ENCODE data around the gene DLG2. TPM values are rescaled to one million over a fixed set of nuclear protein-coding genes. Genes with fewer than 3 reads are reported as not detected.
"Not testable (repeated sequence)": the region's sequence is repeated elsewhere in the genome, so short reads cannot be mapped to it uniquely, and the experiment has no call there.

The DLG2 gene
- polyA plus RNA-seq, 2 donors: 2.6 to 6.7 TPM

DNA sequence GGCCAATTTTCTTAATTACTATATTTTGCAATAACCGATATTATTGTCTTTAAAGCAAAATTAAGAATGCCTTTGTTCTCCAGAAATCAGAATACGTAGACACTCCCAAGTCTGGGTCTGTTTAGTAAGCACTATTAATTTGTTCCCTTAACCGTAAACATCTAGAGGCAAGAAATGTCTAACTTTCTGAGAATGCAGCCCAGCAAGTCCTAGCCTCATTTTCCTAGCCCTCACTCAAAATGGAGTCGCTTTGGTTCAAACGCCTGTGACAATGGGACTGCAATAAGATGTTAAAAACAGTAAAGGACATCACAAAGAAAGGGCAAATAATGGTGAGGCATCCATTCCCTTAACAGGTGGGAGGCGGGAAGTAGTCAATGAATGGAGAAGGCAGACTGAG, 280.7 kb downstream of the DLG2 start:
- H3K4me1 ChIP-seq (ENCODE audit: control insufficient read depth in 2 of 2, insufficient read depth in 2 of 2, low read length in 1 of 2): no peaks in the 10 kb centered on the region
- WGBS, 2 donors: 93 to 94% methylated on average over 6 of the region's 6 CpGs
- H3K36me3 ChIP-seq (ENCODE audit: control insufficient read depth in 2 of 2, insufficient read depth in 2 of 2, low read length in 1 of 2): no peaks in the 10 kb centered on the region
- no peak overlapping the region for H3K4me3 ChIP-seq (ENCODE audit: low read depth in 1 of 2, low read length in 2 of 2)
- H3K27ac ChIP-seq (ENCODE audit: low read depth in 2 of 2, low read length in 1 of 2): no peak overlapping the region
- no peaks in the 10 kb centered on the region for H3K27me3 ChIP-seq (ENCODE audit: control insufficient read depth in 1 of 2, insufficient read depth in 2 of 2, low read length in 2 of 2)
- H3K9me3 ChIP-seq (ENCODE audit: control insufficient read depth in 2 of 2, insufficient read depth in 1 of 2, low read depth in 1 of 2, low read length in 1 of 2): no peaks in the 10 kb centered on the region

DNA sequence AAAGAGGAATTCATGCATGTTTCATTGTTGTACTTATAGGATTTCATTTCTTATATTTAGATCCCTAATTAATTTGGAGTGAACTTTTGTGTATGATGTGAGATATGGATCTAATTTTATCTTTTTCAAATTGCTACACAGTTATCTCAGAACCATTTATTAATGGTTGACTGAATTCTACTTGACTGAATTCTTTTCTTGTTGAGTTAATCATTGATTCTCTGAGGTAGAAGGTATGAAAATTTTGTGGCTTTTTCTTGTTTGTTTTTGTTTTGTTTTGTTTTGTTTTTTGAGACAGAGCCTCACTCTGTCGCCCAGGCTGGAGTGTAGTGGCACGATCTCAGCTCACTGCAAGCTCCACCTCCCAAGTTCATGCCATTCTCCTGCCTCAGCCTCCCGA, 286.3 kb downstream of the DLG2 start:
- H3K4me3 ChIP-seq (ENCODE audit: low read depth in 1 of 2, low read length in 2 of 2); H3K27ac ChIP-seq (ENCODE audit: low read depth in 2 of 2, low read length in 1 of 2); H3K9me3 ChIP-seq (ENCODE audit: control insufficient read depth in 2 of 2, insufficient read depth in 1 of 2, low read depth in 1 of 2, low read length in 1 of 2); H3K4me1 ChIP-seq (ENCODE audit: control insufficient read depth in 2 of 2, insufficient read depth in 2 of 2, low read length in 1 of 2); H3K27me3 ChIP-seq (ENCODE audit: control insufficient read depth in 1 of 2, insufficient read depth in 2 of 2, low read length in 2 of 2); H3K36me3 ChIP-seq (ENCODE audit: control insufficient read depth in 2 of 2, insufficient read depth in 2 of 2, low read length in 1 of 2): not testable (repeated sequence)
- 78 to 89% methylated on average over 3 of the region's 3 CpGs for WGBS, 2 donors

DNA sequence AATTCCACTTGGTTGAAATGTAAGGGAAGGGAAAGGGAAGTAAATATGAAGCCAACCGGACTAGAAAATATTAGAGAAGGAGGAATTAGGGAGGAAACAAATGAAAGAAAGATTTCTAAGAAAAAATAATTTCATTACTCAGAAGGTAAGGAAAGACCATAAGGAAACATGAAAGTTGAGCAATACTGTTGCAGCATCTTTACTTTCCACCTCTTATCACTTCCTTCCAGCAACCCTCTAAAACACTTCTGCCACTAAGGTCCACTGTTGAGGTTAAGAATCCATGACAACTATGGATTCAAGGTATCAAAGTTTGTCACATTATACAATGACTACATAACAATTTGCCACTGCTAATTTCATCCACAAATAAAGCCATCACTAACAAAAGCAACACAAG, 308.6 kb downstream of the DLG2 start:
- no peaks in the 10 kb centered on the region for H3K27me3 ChIP-seq (ENCODE audit: control insufficient read depth in 1 of 2, insufficient read depth in 2 of 2, low read length in 2 of 2)
- H3K4me1 ChIP-seq (ENCODE audit: control insufficient read depth in 2 of 2, insufficient read depth in 2 of 2, low read length in 1 of 2): no peaks in the 10 kb centered on the region
- no peaks in the 10 kb centered on the region for H3K36me3 ChIP-seq (ENCODE audit: control insufficient read depth in 2 of 2, insufficient read depth in 2 of 2, low read length in 1 of 2)
- WGBS, 2 donors: 66 to 92% methylated on average over 1 of the region's 1 CpG
- no peak overlapping the region for H3K27ac ChIP-seq (ENCODE audit: low read depth in 2 of 2, low read length in 1 of 2)
- H3K4me3 ChIP-seq (ENCODE audit: low read depth in 1 of 2, low read length in 2 of 2): no peak overlapping the region
- no peaks in the 10 kb centered on the region for H3K9me3 ChIP-seq (ENCODE audit: control insufficient read depth in 2 of 2, insufficient read depth in 1 of 2, low read depth in 1 of 2, low read length in 1 of 2)

DNA sequence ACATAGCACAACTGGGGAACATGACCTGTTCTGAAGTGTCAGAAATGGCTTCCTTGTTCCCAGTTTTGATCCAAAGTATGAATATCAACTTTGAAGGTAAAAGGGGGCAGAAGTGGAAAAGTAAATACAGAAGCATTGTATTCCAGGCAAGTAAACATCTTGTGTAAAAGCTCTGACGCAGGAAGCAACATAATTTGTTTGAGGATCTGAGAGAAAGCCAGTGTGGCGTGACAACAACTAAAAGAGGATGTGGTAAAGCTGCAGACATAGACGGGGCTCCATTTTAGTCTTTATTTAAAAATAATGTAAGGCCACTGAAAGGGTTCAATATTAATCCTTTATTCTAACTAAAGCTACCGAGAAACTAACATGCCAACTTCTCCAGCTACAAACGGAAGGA, 310.2 kb downstream of the DLG2 start:
- H3K4me1 ChIP-seq (ENCODE audit: control insufficient read depth in 2 of 2, insufficient read depth in 2 of 2, low read length in 1 of 2): no peaks in the 10 kb centered on the region
- H3K9me3 ChIP-seq (ENCODE audit: control insufficient read depth in 2 of 2, insufficient read depth in 1 of 2, low read depth in 1 of 2, low read length in 1 of 2): no peaks in the 10 kb centered on the region
- H3K27me3 ChIP-seq (ENCODE audit: control insufficient read depth in 1 of 2, insufficient read depth in 2 of 2, low read length in 2 of 2): no peaks in the 10 kb centered on the region
- WGBS, 2 donors: 56 to 59% methylated on average over 5 of the region's 5 CpGs
- H3K36me3 ChIP-seq (ENCODE audit: control insufficient read depth in 2 of 2, insufficient read depth in 2 of 2, low read length in 1 of 2): no peaks in the 10 kb centered on the region
- no peak overlapping the region for H3K4me3 ChIP-seq (ENCODE audit: low read depth in 1 of 2, low read length in 2 of 2)
- H3K27ac ChIP-seq (ENCODE audit: low read depth in 2 of 2, low read length in 1 of 2): no peak overlapping the region

DNA sequence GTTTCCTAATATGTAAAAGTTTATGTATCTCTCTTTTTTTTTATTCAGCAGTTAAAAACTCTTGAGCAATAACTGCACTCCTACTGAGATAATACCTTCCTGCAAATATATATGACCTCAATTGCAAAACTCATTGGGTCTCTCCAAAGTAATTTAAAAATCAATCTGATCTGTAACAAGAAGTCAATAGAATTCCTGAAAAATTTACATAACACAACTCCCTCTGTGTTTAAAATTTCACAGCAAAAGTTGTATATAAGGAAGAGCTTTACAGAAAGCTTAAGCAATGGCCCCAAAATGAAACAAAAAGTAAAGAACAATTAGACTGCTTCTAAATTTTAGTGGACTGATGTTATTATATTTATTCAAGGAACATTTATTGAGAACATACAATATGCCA, 313.4 kb downstream of the DLG2 start:
- no peaks in the 10 kb centered on the region for H3K4me1 ChIP-seq (ENCODE audit: control insufficient read depth in 2 of 2, insufficient read depth in 2 of 2, low read length in 1 of 2)
- no peaks in the 10 kb centered on the region for H3K9me3 ChIP-seq (ENCODE audit: control insufficient read depth in 2 of 2, insufficient read depth in 1 of 2, low read depth in 1 of 2, low read length in 1 of 2)
- H3K27me3 ChIP-seq (ENCODE audit: control insufficient read depth in 1 of 2, insufficient read depth in 2 of 2, low read length in 2 of 2): no peaks in the 10 kb centered on the region
- H3K27ac ChIP-seq (ENCODE audit: low read depth in 2 of 2, low read length in 1 of 2): no peak overlapping the region
- no peak overlapping the region for H3K4me3 ChIP-seq (ENCODE audit: low read depth in 1 of 2, low read length in 2 of 2)
- no peaks in the 10 kb centered on the region for H3K36me3 ChIP-seq (ENCODE audit: control insufficient read depth in 2 of 2, insufficient read depth in 2 of 2, low read length in 1 of 2)

DNA sequence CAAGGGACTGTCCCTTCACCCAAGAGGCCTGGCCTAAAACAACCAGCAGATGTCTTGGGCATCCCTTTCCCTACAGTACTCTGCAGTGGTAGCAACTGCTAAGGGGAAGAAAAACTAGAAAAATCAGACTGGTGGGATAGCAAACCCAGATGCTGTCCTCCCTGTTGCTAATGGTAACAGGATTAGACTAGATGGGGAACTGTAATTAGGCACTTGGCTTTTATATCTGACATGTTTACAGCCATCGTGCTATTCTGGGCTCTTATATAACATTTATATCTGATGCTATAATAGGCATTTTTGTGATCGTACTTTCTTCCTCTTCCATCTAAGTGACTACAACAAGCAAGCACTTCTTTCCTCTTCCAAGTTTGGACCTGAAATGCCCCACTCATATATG, 316.7 kb downstream of the DLG2 start:
- Histone ChIP-seq H3K36me3 (ENCODE audit: control insufficient read depth in 2 of 2, insufficient read depth in 2 of 2, low read length in 1 of 2) (no peaks in the 10 kb centered on the region), H3K27ac (ENCODE audit: low read depth in 2 of 2, low read length in 1 of 2) (no peak overlapping the region), H3K4me3 (ENCODE audit: low read depth in 1 of 2, low read length in 2 of 2) (no peak overlapping the region), H3K27me3 (ENCODE audit: control insufficient read depth in 1 of 2, insufficient read depth in 2 of 2, low read length in 2 of 2) (no peaks in the 10 kb centered on the region), H3K9me3 (ENCODE audit: control insufficient read depth in 2 of 2, insufficient read depth in 1 of 2, low read depth in 1 of 2, low read length in 1 of 2) (no peaks in the 10 kb centered on the region), H3K4me1 (ENCODE audit: control insufficient read depth in 2 of 2, insufficient read depth in 2 of 2, low read length in 1 of 2) (no peaks in the 10 kb centered on the region)
- 54 to 74% methylated on average over 2 of the region's 2 CpGs for WGBS, 2 donors

DNA sequence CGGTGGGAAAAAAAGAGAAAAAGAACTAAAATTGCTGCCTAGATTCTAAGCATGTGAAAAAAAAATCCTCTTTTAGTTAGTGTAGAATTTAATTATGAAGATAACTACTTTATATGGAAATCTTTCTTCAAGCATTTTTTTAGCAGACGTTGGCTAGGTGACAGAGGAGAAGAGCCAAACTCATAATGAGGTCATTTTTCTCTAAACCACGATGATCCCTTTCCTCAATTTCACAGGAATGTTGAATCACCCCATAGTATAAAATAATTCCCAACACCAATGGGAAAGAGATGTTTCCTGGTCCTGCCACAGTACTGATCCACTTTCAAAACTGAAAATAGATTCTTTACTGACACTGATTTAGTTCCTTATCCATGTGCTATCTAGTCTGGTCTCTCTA, 319.8 kb downstream of the DLG2 start:
- Histone ChIP-seq H3K4me1 (ENCODE audit: control insufficient read depth in 2 of 2, insufficient read depth in 2 of 2, low read length in 1 of 2) (no peaks in the 10 kb centered on the region), H3K36me3 (ENCODE audit: control insufficient read depth in 2 of 2, insufficient read depth in 2 of 2, low read length in 1 of 2) (no peaks in the 10 kb centered on the region), H3K9me3 (ENCODE audit: control insufficient read depth in 2 of 2, insufficient read depth in 1 of 2, low read depth in 1 of 2, low read length in 1 of 2) (no peaks in the 10 kb centered on the region), H3K27ac (ENCODE audit: low read depth in 2 of 2, low read length in 1 of 2) (no peak overlapping the region), H3K27me3 (ENCODE audit: control insufficient read depth in 1 of 2, insufficient read depth in 2 of 2, low read length in 2 of 2) (no peaks in the 10 kb centered on the region), H3K4me3 (ENCODE audit: low read depth in 1 of 2, low read length in 2 of 2) (no peak overlapping the region)
- WGBS, 2 donors: 61 to 66% methylated on average over 3 of the region's 3 CpGs

DNA sequence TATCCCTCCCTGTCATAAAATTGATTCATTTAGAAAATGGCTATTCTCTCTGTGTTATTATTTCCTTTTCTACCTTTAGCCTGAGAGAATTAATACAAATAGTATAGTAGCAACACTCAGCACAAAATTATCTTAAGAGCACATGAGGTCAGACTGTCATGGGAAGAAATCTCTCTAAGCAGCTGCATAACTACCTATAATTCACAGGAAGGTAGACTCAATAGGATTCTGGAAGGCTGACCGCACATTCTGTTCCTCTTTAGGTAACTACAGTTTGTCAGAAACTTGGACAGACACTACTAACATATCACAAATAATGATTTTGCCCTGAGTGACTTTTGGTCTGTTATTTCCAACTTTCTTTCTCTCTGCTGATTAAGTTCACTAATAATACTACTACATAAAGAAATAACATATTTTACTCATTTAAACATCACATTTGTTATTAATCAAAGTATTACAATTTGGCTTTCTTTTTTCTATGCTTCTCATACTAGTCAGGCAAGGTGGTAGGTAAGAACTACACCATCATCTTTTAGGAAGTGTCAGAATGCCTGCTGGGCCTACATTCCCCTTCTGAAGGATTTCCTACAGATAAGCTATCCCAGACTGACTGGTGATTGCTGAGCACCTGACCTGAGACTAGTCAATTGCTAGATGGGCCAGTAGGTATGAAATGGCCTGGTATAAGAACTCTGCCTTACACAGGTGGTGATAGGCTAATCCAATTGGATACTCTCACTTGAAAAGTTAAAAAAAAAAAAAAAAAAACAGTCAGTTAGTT, 325.1 kb downstream of the DLG2 start:
- Histone ChIP-seq H3K27me3 (ENCODE audit: control insufficient read depth in 1 of 2, insufficient read depth in 2 of 2, low read length in 2 of 2) (no peaks in the 10 kb centered on the region), H3K36me3 (ENCODE audit: control insufficient read depth in 2 of 2, insufficient read depth in 2 of 2, low read length in 1 of 2) (no peaks in the 10 kb centered on the region), H3K9me3 (ENCODE audit: control insufficient read depth in 2 of 2, insufficient read depth in 1 of 2, low read depth in 1 of 2, low read length in 1 of 2) (no peaks in the 10 kb centered on the region), H3K4me3 (ENCODE audit: low read depth in 1 of 2, low read length in 2 of 2) (no peak overlapping the region), H3K4me1 (ENCODE audit: control insufficient read depth in 2 of 2, insufficient read depth in 2 of 2, low read length in 1 of 2) (no peaks in the 10 kb centered on the region), H3K27ac (ENCODE audit: low read depth in 2 of 2, low read length in 1 of 2) (no peak overlapping the region)
- 75 to 90% methylated on average over 1 of the region's 1 CpG for WGBS, 2 donors

DNA sequence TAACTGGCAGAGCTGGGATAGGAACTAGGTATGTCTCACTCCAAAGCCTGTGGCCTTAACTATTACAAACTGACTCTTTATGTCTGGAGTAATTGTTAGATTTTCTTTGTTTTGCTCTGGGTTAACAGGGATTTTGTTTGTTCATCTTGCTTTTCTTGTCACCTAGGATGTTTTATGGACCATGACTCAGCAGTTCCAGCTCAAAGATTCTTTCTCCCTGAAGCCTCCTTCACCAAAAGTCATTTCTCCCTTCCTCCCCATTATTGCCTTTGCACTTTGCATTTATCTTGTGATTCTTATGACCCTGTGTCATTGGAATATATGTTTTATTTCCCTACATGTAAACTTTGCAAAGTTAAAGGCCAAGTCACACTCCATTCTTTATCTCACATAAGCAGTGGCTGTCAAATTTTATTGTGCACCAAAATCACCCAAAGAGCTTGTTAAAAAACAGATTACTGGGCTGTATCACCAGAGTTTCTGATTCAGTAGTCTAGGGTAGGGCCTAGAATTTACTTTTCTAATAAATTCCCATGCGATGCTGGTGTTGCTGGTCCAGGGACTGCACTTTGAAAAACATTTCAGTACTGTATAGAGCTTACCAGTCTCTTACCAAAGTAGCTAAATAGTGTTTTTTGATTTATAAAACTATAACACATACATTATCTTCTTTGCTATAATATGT, 327.7 kb downstream of the DLG2 start:
- no peak overlapping the region for H3K27ac ChIP-seq (ENCODE audit: low read depth in 2 of 2, low read length in 1 of 2)
- H3K9me3 ChIP-seq (ENCODE audit: control insufficient read depth in 2 of 2, insufficient read depth in 1 of 2, low read depth in 1 of 2, low read length in 1 of 2): no peaks in the 10 kb centered on the region
- WGBS, 2 donors: 70 to 74% methylated on average over 1 of the region's 1 CpG

DNA sequence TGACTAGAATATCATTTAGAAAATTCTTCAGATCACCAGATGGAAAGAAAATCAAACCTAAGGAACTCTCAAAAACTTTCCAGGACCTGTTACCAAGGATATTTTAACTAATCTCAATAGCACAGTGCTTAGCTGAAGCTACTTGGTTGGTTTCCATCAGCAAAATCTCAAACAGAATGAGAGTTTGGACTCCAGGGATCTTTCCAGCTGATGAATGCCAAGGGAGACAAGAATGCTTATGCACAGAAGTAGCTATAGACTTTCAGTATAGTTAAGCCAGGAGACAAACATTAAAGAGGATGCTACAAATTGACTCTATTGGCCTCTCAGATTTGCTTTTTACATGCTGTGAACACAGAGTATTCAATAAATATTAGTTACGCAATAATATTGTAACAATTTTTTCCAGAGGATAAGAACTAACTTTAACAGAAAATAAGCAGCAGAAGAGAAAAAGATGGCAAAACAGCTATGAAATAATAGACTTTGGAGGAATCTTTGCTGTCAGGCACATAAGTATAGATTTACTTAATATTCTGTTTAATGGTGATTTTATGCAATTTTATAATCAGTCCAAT, 331.4 kb downstream of the DLG2 start:
- H3K27me3 ChIP-seq (ENCODE audit: control insufficient read depth in 1 of 2, insufficient read depth in 2 of 2, low read length in 2 of 2): no peaks in the 10 kb centered on the region
- no peaks in the 10 kb centered on the region for H3K9me3 ChIP-seq (ENCODE audit: control insufficient read depth in 2 of 2, insufficient read depth in 1 of 2, low read depth in 1 of 2, low read length in 1 of 2)
- no peaks in the 10 kb centered on the region for H3K36me3 ChIP-seq (ENCODE audit: control insufficient read depth in 2 of 2, insufficient read depth in 2 of 2, low read length in 1 of 2)
- no peak overlapping the region for H3K27ac ChIP-seq (ENCODE audit: low read depth in 2 of 2, low read length in 1 of 2)
- 85 to 95% methylated on average over 1 of the region's 1 CpG for WGBS, 2 donors
- H3K4me3 ChIP-seq (ENCODE audit: low read depth in 1 of 2, low read length in 2 of 2): no peak overlapping the region
- H3K4me1 ChIP-seq (ENCODE audit: control insufficient read depth in 2 of 2, insufficient read depth in 2 of 2, low read length in 1 of 2): no peaks in the 10 kb centered on the region

More for the DNA sequence above, 327.7 kb downstream of the DLG2 start:
- Histone ChIP-seq H3K27me3 (ENCODE audit: control insufficient read depth in 1 of 2, insufficient read depth in 2 of 2, low read length in 2 of 2) (no peaks in the 10 kb centered on the region), H3K4me1 (ENCODE audit: control insufficient read depth in 2 of 2, insufficient read depth in 2 of 2, low read length in 1 of 2) (no peaks in the 10 kb centered on the region), H3K36me3 (ENCODE audit: control insufficient read depth in 2 of 2, insufficient read depth in 2 of 2, low read length in 1 of 2) (no peaks in the 10 kb centered on the region), H3K4me3 (ENCODE audit: low read depth in 1 of 2, low read length in 2 of 2) (no peak overlapping the region)
